GM23338 (cell line): ENCODE data around the gene HIGD2B. TPM values are rescaled to one million over a fixed set of nuclear protein-coding genes. Genes with fewer than 3 reads are reported as not detected.

Experiments used
- EZH2phosphoT487 ChIP-seq: fragments of 200-600 bp; sonication (generic); IDR thresholded peaks from one replicate; pipeline ENCODE4 v1.8.1; 2018; ENCODE audit warnings: antibody characterized with exemption; ENCODE audit not compliant: unreplicated experiment
- JUNB ChIP-seq: IDR thresholded peaks from one replicate; pipeline ENCODE4 v1.6.1; 2016; ENCODE audit warnings: antibody characterized with exemption; ENCODE audit not compliant: unreplicated experiment
- NANOG ChIP-seq: IDR thresholded peaks from 2 replicates; pipeline ENCODE4 v1.6.1; 2016; ENCODE audit warnings: antibody characterized with exemption, borderline replicate concordance
- REST ChIP-seq: IDR thresholded peaks from one replicate; pipeline ENCODE4 v1.6.1; 2018; ENCODE audit warnings: antibody characterized with exemption; ENCODE audit not compliant: unreplicated experiment
- STAT1 ChIP-seq: IDR thresholded peaks from one replicate; pipeline ENCODE4 v1.6.1; 2016; ENCODE audit warnings: antibody characterized with exemption; ENCODE audit not compliant: unreplicated experiment
- ZNF114 ChIP-seq: fragments of 250-450 bp; sonication (Bioruptor Pico); IDR thresholded peaks from 2 replicates; pipeline ENCODE4 v1.5.0; 2020; ENCODE audit warnings: mild to moderate bottlenecking, moderate library complexity
- ZNF462 ChIP-seq: fragments of 250-450 bp; sonication (Bioruptor Pico); IDR thresholded peaks from 2 replicates; pipeline ENCODE4 v1.5.0; 2020; ENCODE audit warnings: mild to moderate bottlenecking, moderate library complexity
- polyA plus RNA-seq: library from polyadenylated mRNA; unstranded; fragments of >200 nt; fragmentation: Nextera tagmentation; extraction: Ambion mirVana; gene quantifications from 2 replicates; pipeline ENCODE4 v1.2.1, GENCODE V29; 2016
- total RNA-seq: library from RNA; depleted of rRNA; stranded (reverse); fragments of >200 nt; shearing (Covaris generic); gene quantifications from 2 replicates; pipeline ENCODE4 v1.2.3, GENCODE V29; 2014

Gene HIGD2B
- total and polyA plus RNA-seq, 2 experiments from 2014 or later = not detected

- TF ChIP-seq ZNF462 (CRISPR knock-in tag) = no peak
- no peak for TF ChIP-seq EZH2phosphoT487
- no peak for TF ChIP-seq REST
- no peak for TF ChIP-seq JUNB
- TF ChIP-seq ZNF114 (CRISPR knock-in tag) = no peak
- TF ChIP-seq NANOG = no peak
- TF ChIP-seq STAT1 = no peak
Measured at GRCh38 chr15:72732086-72732485, 46.1 kb upstream of the HIGD2B start (continued).
